ENCODE data around the gene NCK2.

GRCh38 chr2:105876191-105876590, 131.5 kb downstream of the NCK2 start:
- no peak for TF ChIP-seq EZH2 (IDR thresholded peaks at IDR 0.05; ENCODE audit: borderline replicate concordance, low read length)
- TF ChIP-seq, protein P1, sequence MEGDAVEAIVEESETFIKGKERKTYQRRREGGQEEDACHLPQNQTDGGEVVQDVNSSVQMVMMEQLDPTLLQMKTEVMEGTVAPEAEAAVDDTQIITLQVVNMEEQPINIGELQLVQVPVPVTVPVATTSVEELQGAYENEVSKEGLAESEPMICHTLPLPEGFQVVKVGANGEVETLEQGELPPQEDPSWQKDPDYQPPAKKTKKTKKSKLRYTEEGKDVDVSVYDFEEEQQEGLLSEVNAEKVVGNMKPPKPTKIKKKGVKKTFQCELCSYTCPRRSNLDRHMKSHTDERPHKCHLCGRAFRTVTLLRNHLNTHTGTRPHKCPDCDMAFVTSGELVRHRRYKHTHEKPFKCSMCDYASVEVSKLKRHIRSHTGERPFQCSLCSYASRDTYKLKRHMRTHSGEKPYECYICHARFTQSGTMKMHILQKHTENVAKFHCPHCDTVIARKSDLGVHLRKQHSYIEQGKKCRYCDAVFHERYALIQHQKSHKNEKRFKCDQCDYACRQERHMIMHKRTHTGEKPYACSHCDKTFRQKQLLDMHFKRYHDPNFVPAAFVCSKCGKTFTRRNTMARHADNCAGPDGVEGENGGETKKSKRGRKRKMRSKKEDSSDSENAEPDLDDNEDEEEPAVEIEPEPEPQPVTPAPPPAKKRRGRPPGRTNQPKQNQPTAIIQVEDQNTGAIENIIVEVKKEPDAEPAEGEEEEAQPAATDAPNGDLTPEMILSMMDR (conservative IDR thresholded peaks at IDR 0.05 in 1 of 2, IDR thresholded peaks at IDR 0.05 in 1 of 2; ENCODE audit: extremely low read depth in 1 of 2, insufficient read depth in 1 of 2, low read depth in 1 of 2, low read length in 2 of 2), result no peak
